ENCODE measurements around the gene OCIAD2.

The OCIAD2 gene

DNA sequence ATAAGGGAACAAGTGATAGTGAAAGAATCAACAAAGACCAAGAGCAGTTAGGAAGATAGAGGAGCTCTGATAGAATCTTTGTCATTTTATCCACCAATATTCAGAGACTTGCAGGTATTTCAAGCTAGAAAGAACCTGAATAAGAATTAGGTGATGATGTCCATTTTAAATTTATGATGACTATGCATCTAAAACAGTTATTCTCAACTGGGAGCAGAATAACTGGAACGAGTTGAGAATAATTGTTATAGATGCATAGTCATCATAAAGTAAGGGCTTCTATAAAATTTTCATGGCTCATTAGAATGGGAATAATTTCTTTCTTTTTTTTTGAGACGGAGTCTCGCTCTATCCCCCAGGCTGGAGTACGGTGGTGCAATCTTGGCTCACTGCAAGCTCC, 69.9 kb downstream of the OCIAD2 start:
- Histone ChIP-seq H3K27me3 (replicated peaks; ENCODE audit: control insufficient read depth, insufficient read depth, low read length, poor library complexity, severe bottlenecking) (no peaks in the 10 kb centered on the region), H3K27ac (ENCODE audit: insufficient read depth, low read length, poor library complexity, severe bottlenecking) (no peak overlapping the region), H3K9me3 (ENCODE audit: control insufficient read depth, low read length) (no peaks in the 10 kb centered on the region), H3K4me3 (ENCODE audit: insufficient read depth, low read depth, low read length, poor library complexity, severe bottlenecking) (no peak overlapping the region), H3K36me3 (ENCODE audit: control insufficient read depth, insufficient read depth, low read length) (peaks cover 42% of the 10 kb centered on the region), H3K4me1 (ENCODE audit: control insufficient read depth, insufficient read depth, low read length, poor library complexity, severe bottlenecking) (no peaks in the 10 kb centered on the region)
- no peak for DNase-seq

All from effector memory CD4-positive, alpha-beta T cell (primary cell).